ENCODE measurements around the gene EMILIN1.

The EMILIN1 gene

GRCh38 chr2:27038631-27039339 lies 39.6 kb upstream of the EMILIN1 start:
- no peak for TF ChIP-seq ZNF384 (IDR thresholded peaks at IDR 0.05)
- no peak for TF ChIP-seq SUZ12 (IDR thresholded peaks at IDR 0.05)
- TF ChIP-seq SP1 (IDR thresholded peaks at IDR 0.05), result no peak
- TF ChIP-seq CTBP1 (IDR thresholded peaks at IDR 0.05; ENCODE audit: borderline replicate concordance), result no peak
- no peak for TF ChIP-seq L3MBTL2 (conservative IDR thresholded peaks at IDR 0.05)
- no peak for TF ChIP-seq ELF4 (IDR thresholded peaks at IDR 0.05)
- POLR2A ChIA-PET, result interaction anchor here (1.8 to 2.5 kb wide), 3 partner anchors 8 to 33 kb away, joined by 6 to 11 read pairs (median 10); partner anchors contain the start of genes AGBL5 and OST4
- CTCF ChIA-PET, result interaction anchor here (0.7 kb wide), 1 partner anchor 14 kb away, joined by 3 read pairs; no protein-coding TSS in a partner anchor
- no peak for DNase-seq (ENCODE audit: extremely low spot score)

GRCh38 chr2:27039426-27039825 lies 39.0 kb upstream of the EMILIN1 start:
- ChIA-PET CTCF (interaction anchor here (0.7 kb wide), 1 partner anchor 14 kb away, joined by 3 read pairs; no protein-coding TSS in a partner anchor), POLR2A (interaction anchor here (1.1 to 2.5 kb wide), 5 partner anchors 8 to 84 kb away, joined by 3 to 11 read pairs (median 8); partner anchors contain the start of genes AGBL5 and OST4)
- no peak for DNase-seq (ENCODE audit: extremely low spot score)
- TF ChIP-seq BHLHE40 (IDR thresholded peaks at IDR 0.05; ENCODE audit: borderline replicate concordance), result no peak
- TF ChIP-seq SUZ12 (IDR thresholded peaks at IDR 0.05), result no peak
- no peak for TF ChIP-seq ELF4 (IDR thresholded peaks at IDR 0.05)
- no peak for TF ChIP-seq FOXM1 (IDR thresholded peaks at IDR 0.05; ENCODE audit: borderline replicate concordance)
- TF ChIP-seq SP1 (IDR thresholded peaks at IDR 0.05), result no peak
- no peak for TF ChIP-seq ZNF384 (IDR thresholded peaks at IDR 0.05)
- TF ChIP-seq L3MBTL2 (conservative IDR thresholded peaks at IDR 0.05), result no peak
- no peak for TF ChIP-seq PKNOX1 (IDR thresholded peaks at IDR 0.05)
- no peak for TF ChIP-seq FOXK2 (IDR thresholded peaks at IDR 0.05)
- no peak for TF ChIP-seq NFRKB (IDR thresholded peaks at IDR 0.05)
- no peak for TF ChIP-seq LEF1 (IDR thresholded peaks at IDR 0.05; ENCODE audit: borderline replicate concordance)
- TF ChIP-seq ARNT (IDR thresholded peaks at IDR 0.05), result no peak
- TF ChIP-seq FOXA1 (IDR thresholded peaks at IDR 0.05), result no peak
- no peak for TF ChIP-seq HDGF (IDR thresholded peaks at IDR 0.05; ENCODE audit: borderline replicate concordance)
- TF ChIP-seq TARDBP (IDR thresholded peaks at IDR 0.05), result no peak
- TF ChIP-seq CTBP1 (IDR thresholded peaks at IDR 0.05; ENCODE audit: borderline replicate concordance), result no peak

- ChIA-PET CTCF (no interaction called here), POLR2A (interaction anchor here (1.1 to 2.2 kb wide), 5 partner anchors 9 to 83 kb away, joined by 3 to 11 read pairs (median 6); partner anchors contain the start of genes AGBL5 and OST4)
- no peak for TF ChIP-seq ZNF384 (IDR thresholded peaks at IDR 0.05)
- TF ChIP-seq CTBP1 (IDR thresholded peaks at IDR 0.05; ENCODE audit: borderline replicate concordance), result no peak
- no peak for TF ChIP-seq BHLHE40 (IDR thresholded peaks at IDR 0.05; ENCODE audit: borderline replicate concordance)
- no peak for TF ChIP-seq FOXA1 (IDR thresholded peaks at IDR 0.05)
- TF ChIP-seq SUZ12 (IDR thresholded peaks at IDR 0.05), result no peak
- TF ChIP-seq ARNT (IDR thresholded peaks at IDR 0.05), result no peak
- no peak for TF ChIP-seq L3MBTL2 (conservative IDR thresholded peaks at IDR 0.05)
- DNase-seq (ENCODE audit: extremely low spot score), result no peak
These were observed 38.5 kb upstream of the EMILIN1 start for GRCh38 chr2:27039871-27040270.

- POLR2A ChIA-PET, result interaction anchor here (1.1 to 2.2 kb wide), 4 partner anchors 9 to 83 kb away, joined by 3 to 11 read pairs (median 6); partner anchors contain the start of gene AGBL5
- DNase-seq (ENCODE audit: extremely low spot score), result no peak
- CTCF ChIA-PET, result no interaction called here
- no peak for TF ChIP-seq PKNOX1 (IDR thresholded peaks at IDR 0.05)
- TF ChIP-seq CTBP1 (IDR thresholded peaks at IDR 0.05; ENCODE audit: borderline replicate concordance), result no peak
- no peak for TF ChIP-seq SUZ12 (IDR thresholded peaks at IDR 0.05)
- no peak for TF ChIP-seq L3MBTL2 (conservative IDR thresholded peaks at IDR 0.05)
- TF ChIP-seq NFRKB (IDR thresholded peaks at IDR 0.05), result no peak
- no peak for TF ChIP-seq ZNF384 (IDR thresholded peaks at IDR 0.05)
- no peak for TF ChIP-seq HDGF (IDR thresholded peaks at IDR 0.05; ENCODE audit: borderline replicate concordance)
- TF ChIP-seq ELF4 (IDR thresholded peaks at IDR 0.05), result no peak
- no peak for TF ChIP-seq TARDBP (IDR thresholded peaks at IDR 0.05)
- TF ChIP-seq BHLHE40 (IDR thresholded peaks at IDR 0.05; ENCODE audit: borderline replicate concordance), result no peak
- TF ChIP-seq LEF1 (IDR thresholded peaks at IDR 0.05; ENCODE audit: borderline replicate concordance), result no peak
These were observed 38.1 kb upstream of the EMILIN1 start for GRCh38 chr2:27040282-27040681.

GRCh38 chr2:27041752-27042151 lies 36.7 kb upstream of the EMILIN1 start:
- ChIA-PET POLR2A (interaction anchor here (1.0 to 2.6 kb wide), 3 partner anchors 8 to 30 kb away, joined by 3 to 18 read pairs (median 3); partner anchors contain the start of genes OST4 and TMEM214), CTCF (no interaction called here)
- TF ChIP-seq PKNOX1 (IDR thresholded peaks at IDR 0.05), result no peak
- TF ChIP-seq FOXA1 (IDR thresholded peaks at IDR 0.05), result no peak
- TF ChIP-seq TARDBP (IDR thresholded peaks at IDR 0.05), result no peak
- no peak for TF ChIP-seq ARNT (IDR thresholded peaks at IDR 0.05)
- TF ChIP-seq CTBP1 (IDR thresholded peaks at IDR 0.05; ENCODE audit: borderline replicate concordance), result no peak
- TF ChIP-seq LEF1 (IDR thresholded peaks at IDR 0.05; ENCODE audit: borderline replicate concordance), result no peak
- TF ChIP-seq L3MBTL2 (conservative IDR thresholded peaks at IDR 0.05), result no peak
- no peak for TF ChIP-seq FOXK2 (IDR thresholded peaks at IDR 0.05)
- no peak for TF ChIP-seq SP1 (IDR thresholded peaks at IDR 0.05)
- no peak for TF ChIP-seq SUZ12 (IDR thresholded peaks at IDR 0.05)
- TF ChIP-seq FOXM1 (IDR thresholded peaks at IDR 0.05; ENCODE audit: borderline replicate concordance), result no peak
- no peak for TF ChIP-seq ZNF384 (IDR thresholded peaks at IDR 0.05)
- TF ChIP-seq NFRKB (IDR thresholded peaks at IDR 0.05), result no peak
- no peak for TF ChIP-seq ELF4 (IDR thresholded peaks at IDR 0.05)
- no peak for TF ChIP-seq HDGF (IDR thresholded peaks at IDR 0.05; ENCODE audit: borderline replicate concordance)
- DNase-seq (ENCODE audit: extremely low spot score), result no peak
